GM23338 (cell line): Measurements from ENCODE around the gene AHNAK2. TPM values are rescaled to one million over a fixed set of nuclear protein-coding genes. Genes with fewer than 3 reads are reported as not detected.

Experiments
- ATAC-seq: fragments of 200-7000 bp; cut with Tn5 transposase; 3 replicates; pipeline ENCODE4 v1.9.1; 2020
- DNase-seq: peaks from one replicate; pipeline ENCODE4 v3.0.0-alpha.2; 2015; ENCODE audit warnings: low spot score
- H2AFZ ChIP-seq: fragments of 200-600 bp; sonication (generic); 2 replicates; pipeline ENCODE4 v1.8.0; 2016; ENCODE audit warnings: antibody characterized with exemption, mild to moderate bottlenecking, moderate library complexity
- H3F3A ChIP-seq: fragments of 200-600 bp; sonication (generic); replicated peaks from 2 replicates; pipeline ENCODE4 v1.8.0; 2017; ENCODE audit warnings: antibody characterized with exemption, mixed run types, low read depth
- H3K27ac ChIP-seq: fragments of 200-600 bp; sonication (generic); 2 replicates; pipeline ENCODE4 v1.6.1; 2016; ENCODE audit warnings: low read depth
- H3K27me3 ChIP-seq: fragments of 200-600 bp; sonication (generic); 2 replicates; pipeline ENCODE4 v1.8.0; 2016; ENCODE audit warnings: mild to moderate bottlenecking, mixed run types, moderate library complexity; ENCODE audit not compliant: insufficient read depth
- H3K36me3 ChIP-seq: fragments of 200-600 bp; sonication (generic); 2 replicates; pipeline ENCODE4 v1.8.0; 2016; ENCODE audit warnings: mild to moderate bottlenecking; ENCODE audit not compliant: insufficient read depth
- H3K4me1 ChIP-seq: fragments of 200-600 bp; sonication (generic); 2 replicates; pipeline ENCODE4 v1.8.0; 2016; ENCODE audit warnings: mild to moderate bottlenecking, moderate library complexity; ENCODE audit not compliant: insufficient read depth
- H3K4me2 ChIP-seq: fragments of 200-600 bp; sonication (generic); 2 replicates; pipeline ENCODE4 v1.7.1; 2017; ENCODE audit warnings: mixed run types
- H3K4me3 ChIP-seq: fragments of 200-600 bp; sonication (generic); 2 replicates; pipeline ENCODE4 v1.6.1; 2016; ENCODE audit warnings: mixed run types
- H3K79me2 ChIP-seq: fragments of 200-600 bp; sonication (generic); replicated peaks from 2 replicates; pipeline ENCODE4 v1.8.0; 2017; ENCODE audit warnings: mild to moderate bottlenecking; ENCODE audit not compliant: insufficient read depth
- H3K9me2 ChIP-seq: fragments of 200-600 bp; sonication (generic); 2 replicates; pipeline ENCODE4 v1.8.0; 2017; ENCODE audit not compliant: insufficient read depth
- H4K20me1 ChIP-seq: fragments of 200-600 bp; sonication (generic); replicated peaks from 2 replicates; pipeline ENCODE4 v1.8.0; 2017; ENCODE audit warnings: mild to moderate bottlenecking; ENCODE audit not compliant: insufficient read depth
- H3K27ac Mint-ChIP-seq: 2 replicates; pipeline ENCODE4 v1.8.0; 2020; ENCODE audit warnings: inconsistent platforms, mild to moderate bottlenecking, moderate library complexity, mixed read lengths
- H3K27me3 Mint-ChIP-seq: 3 replicates; pipeline ENCODE4 v1.8.0; 2022; ENCODE audit warnings: low read depth, mild to moderate bottlenecking, moderate library complexity, mixed read lengths, inconsistent platforms; ENCODE audit not compliant: insufficient read depth, poor library complexity
- H3K36me3 Mint-ChIP-seq: 3 replicates; pipeline ENCODE4 v1.8.0; 2021; ENCODE audit warnings: low read depth, mild to moderate bottlenecking, inconsistent platforms, moderate library complexity, mixed read lengths
- H3K4me1 Mint-ChIP-seq: 3 replicates; pipeline ENCODE4 v1.8.0; 2020; ENCODE audit warnings: mild to moderate bottlenecking, inconsistent platforms, mixed read lengths
- H3K4me3 Mint-ChIP-seq: 3 replicates; pipeline ENCODE4 v1.8.0; 2021; ENCODE audit warnings: moderate library complexity, mild to moderate bottlenecking, inconsistent platforms, mixed read lengths
- H3K9me3 Mint-ChIP-seq: 3 replicates; pipeline ENCODE4 v1.8.0; 2020; ENCODE audit warnings: moderate library complexity, mild to moderate bottlenecking, inconsistent platforms, mixed read lengths
- CREB1 ChIP-seq: fragments of 250-450 bp; sonication (Bioruptor Pico); IDR thresholded peaks from 2 replicates; pipeline ENCODE4 v1.5.0; 2020; ENCODE audit warnings: low read depth, mild to moderate bottlenecking, moderate library complexity
- CTCF ChIP-seq, 2 experiments: fragments of 200-600 bp in 1 of 2; sonication (generic) in 1 of 2; conservative IDR thresholded peaks; 2 replicates each; pipeline versions ENCODE4 v1.5.1 to v1.6.1; 2016 to 2017; ENCODE audit warnings: antibody characterized with exemption in 2 of 2, low read depth in 2 of 2, mild to moderate bottlenecking in 2 of 2, moderate library complexity in 1 of 2
- ETS1 ChIP-seq: IDR thresholded peaks from 2 replicates; pipeline ENCODE4 v1.6.1; 2016; ENCODE audit warnings: antibody characterized with exemption
- EZH2 ChIP-seq: fragments of 200-600 bp; sonication (generic); IDR thresholded peaks from one replicate; pipeline ENCODE4 v1.8.0; 2017; ENCODE audit warnings: antibody characterized with exemption, mild to moderate bottlenecking, low read depth; ENCODE audit not compliant: unreplicated experiment
- EZH2phosphoT487 ChIP-seq: fragments of 200-600 bp; sonication (generic); IDR thresholded peaks from one replicate; pipeline ENCODE4 v1.8.1; 2018; ENCODE audit warnings: antibody characterized with exemption; ENCODE audit not compliant: unreplicated experiment
- JUNB ChIP-seq: IDR thresholded peaks from one replicate; pipeline ENCODE4 v1.6.1; 2016; ENCODE audit warnings: antibody characterized with exemption; ENCODE audit not compliant: unreplicated experiment
- NANOG ChIP-seq: IDR thresholded peaks from 2 replicates; pipeline ENCODE4 v1.6.1; 2016; ENCODE audit warnings: antibody characterized with exemption, borderline replicate concordance
- POLR2AphosphoS5 ChIP-seq: IDR thresholded peaks from 2 replicates; pipeline ENCODE4 v1.6.1; 2016; ENCODE audit warnings: antibody characterized with exemption, low read depth
- REST ChIP-seq: IDR thresholded peaks from one replicate; pipeline ENCODE4 v1.6.1; 2018; ENCODE audit warnings: antibody characterized with exemption; ENCODE audit not compliant: unreplicated experiment
- STAT1 ChIP-seq: IDR thresholded peaks from one replicate; pipeline ENCODE4 v1.6.1; 2016; ENCODE audit warnings: antibody characterized with exemption; ENCODE audit not compliant: unreplicated experiment
- ZNF114 ChIP-seq: fragments of 250-450 bp; sonication (Bioruptor Pico); IDR thresholded peaks from 2 replicates; pipeline ENCODE4 v1.5.0; 2020; ENCODE audit warnings: mild to moderate bottlenecking, moderate library complexity
- ZNF331 ChIP-seq: fragments of 250-450 bp; sonication (Bioruptor Pico); IDR thresholded peaks from 2 replicates; pipeline ENCODE4 v1.5.0; 2020; ENCODE audit warnings: low read depth, mild to moderate bottlenecking, moderate library complexity
- ZNF462 ChIP-seq: fragments of 250-450 bp; sonication (Bioruptor Pico); IDR thresholded peaks from 2 replicates; pipeline ENCODE4 v1.5.0; 2020; ENCODE audit warnings: mild to moderate bottlenecking, moderate library complexity
- polyA plus RNA-seq: library from polyadenylated mRNA; unstranded; fragments of >200 nt; fragmentation: Nextera tagmentation; extraction: Ambion mirVana; gene quantifications from 2 replicates; pipeline ENCODE4 v1.2.1, GENCODE V29; 2016
- total RNA-seq: library from RNA; depleted of rRNA; stranded (reverse); fragments of >200 nt; shearing (Covaris generic); gene quantifications from 2 replicates; pipeline ENCODE4 v1.2.3, GENCODE V29; 2014

Gene AHNAK2
- total and polyA plus RNA-seq, 2 experiments from 2014 or later = 1.1 to 2.6 TPM

GRCh38 chr14:104938436-104938835 is 39.7 kb downstream of the AHNAK2 start:
- ATAC-seq (no peak), DNase-seq (no peak)
- Mint-ChIP-seq H3K9me3 (peaks cover 7% of the 10 kb centered on the region; the same call in 1 of the 3 replicates), H3K27me3 (peaks cover 41% of the 10 kb centered on the region), H3K36me3 (peaks cover 3% of the 10 kb centered on the region; the same call in 1 of the 3 replicates), H3K4me3 (no peak overlapping the region), H3K27ac (no peak overlapping the region), H3K4me1 (no peaks in the 10 kb centered on the region; the same call in 2 of the 3 replicates)
- no peak for TF ChIP-seq REST
- TF ChIP-seq POLR2AphosphoS5 = no peak
- no peak for TF ChIP-seq ZNF331 (CRISPR knock-in tag)
- TF ChIP-seq CREB1 (CRISPR knock-in tag) = no peak
- TF ChIP-seq NANOG = no peak
- no peak for TF ChIP-seq ETS1
- TF ChIP-seq ZNF462 (CRISPR knock-in tag) = no peak
- TF ChIP-seq ZNF114 (CRISPR knock-in tag) = no peak
- TF ChIP-seq EZH2 = no peak
- TF ChIP-seq JUNB = no peak
- no peak for TF ChIP-seq EZH2phosphoT487
- TF ChIP-seq STAT1 = no peak
- TF ChIP-seq CTCF (conservative IDR thresholded peaks at IDR 0.05; ENCODE audit: low read depth in 2 of 2) = no peak
- no peaks in the 10 kb centered on the region for H3K4me1 ChIP-seq
- peaks cover 43% of the 10 kb centered on the region for H3K27me3 ChIP-seq
- no peaks in the 10 kb centered on the region for H3K79me2 ChIP-seq
- no peaks in the 10 kb centered on the region for H3K36me3 ChIP-seq
- no peak overlapping the region for H3K27ac ChIP-seq
- no peaks in the 10 kb centered on the region for H3F3A ChIP-seq
- H3K9me2 ChIP-seq = no peaks in the 10 kb centered on the region
- no peak overlapping the region for H2AFZ ChIP-seq
- H4K20me1 ChIP-seq = no peaks in the 10 kb centered on the region
- H3K4me2 ChIP-seq = no peak overlapping the region
- no peak overlapping the region for H3K4me3 ChIP-seq
